CD4-positive, alpha-beta memory T cell (primary cell): Measurements from ENCODE around the gene ZGPAT. TPM values are rescaled to one million over a fixed set of nuclear protein-coding genes. Genes with fewer than 3 reads are reported as not detected.
A peak's percentile ranks its signal among the peaks of the same experiment; 100 is the strongest.

Source experiments
- CTCF ChIA-PET: fragments of 350-600 bp; sonication (Branson Sonifier 250); formaldehyde crosslinking; loops from one replicate; lab custom pipeline; 2021; ENCODE audit warnings: inconsistent platforms; ENCODE audit not compliant: partially characterized antibody; lab: Charles Lee
- POLR2A ChIA-PET: fragments of 350-600 bp; sonication (Branson Sonifier 250); formaldehyde crosslinking; loops from one replicate; lab custom pipeline; 2021; ENCODE audit not compliant: partially characterized antibody; lab: Charles Lee
- DNase-seq, 5 donors: peaks; one replicate each; pipeline versions ENCODE4 v3.0.0 to v3.0.0-alpha.2; 2020 to 2022; ENCODE audit warnings: mixed read lengths in 1 of 5
- H3K27ac ChIP-seq: one replicate; pipeline ENCODE4 v1.7.0; 2013; ENCODE audit warnings: low read depth, low read length
- H3K27me3 ChIP-seq: 2 replicates; pipeline ENCODE4 v1.7.0; 2013; ENCODE audit warnings: mild to moderate bottlenecking, low read length, moderate library complexity; ENCODE audit not compliant: insufficient read depth
- H3K36me3 ChIP-seq: 2 replicates; pipeline ENCODE4 v1.7.0; 2013; ENCODE audit warnings: mild to moderate bottlenecking, low read length, moderate library complexity; ENCODE audit not compliant: insufficient read depth
- H3K4me1 ChIP-seq: 2 replicates; pipeline ENCODE4 v1.7.0; 2013; ENCODE audit warnings: mild to moderate bottlenecking, low read length, moderate library complexity; ENCODE audit not compliant: insufficient read depth
- H3K4me3 ChIP-seq, 2 donors: one replicate each; pipeline ENCODE4 v1.7.0; 2013; ENCODE audit warnings: low read length in 2 of 2, mild to moderate bottlenecking in 1 of 2
- H3K9me3 ChIP-seq, 2 donors: one replicate each; pipeline ENCODE4 v1.7.0; 2013; ENCODE audit warnings: low read length in 2 of 2, control low read depth in 1 of 2; ENCODE audit not compliant: control insufficient read depth in 1 of 2
- H3K27ac Mint-ChIP-seq, 7 donors: one replicate each; pipeline ENCODE4 v1.8.0; 2020 to 2021; ENCODE audit warnings: mixed read lengths in 7 of 7, mild to moderate bottlenecking in 6 of 7, inconsistent platforms in 3 of 7, moderate library complexity in 3 of 7
- H3K27me3 Mint-ChIP-seq, 2 donors: one replicate each; pipeline ENCODE4 v1.8.0; 2020 to 2021; ENCODE audit warnings: mixed read lengths in 2 of 2
- H3K36me3 Mint-ChIP-seq, 2 donors: one replicate each; pipeline ENCODE4 v1.8.0; 2020 to 2021; ENCODE audit warnings: mixed read lengths in 2 of 2, inconsistent platforms in 1 of 2, mild to moderate bottlenecking in 1 of 2
- H3K4me1 Mint-ChIP-seq, 4 donors: one replicate each; pipeline ENCODE4 v1.8.0; 2020 to 2021; ENCODE audit warnings: mixed read lengths in 4 of 4, mild to moderate bottlenecking in 1 of 4
- H3K4me3 Mint-ChIP-seq, 8 donors: one replicate each; pipeline ENCODE4 v1.8.0; 2020 to 2021; ENCODE audit warnings: mixed read lengths in 8 of 8, mild to moderate bottlenecking in 7 of 8, moderate library complexity in 6 of 8, inconsistent platforms in 3 of 8
- H3K9me3 Mint-ChIP-seq, 8 donors: one replicate each; pipeline ENCODE4 v1.8.0; 2020 to 2021; ENCODE audit warnings: mixed read lengths in 8 of 8, mild to moderate bottlenecking in 5 of 8, inconsistent platforms in 3 of 8, moderate library complexity in 1 of 8
- intact Hi-C: fragments of 100-400 bp; cut with micrococcal nuclease; formaldehyde crosslinking; loops from one replicate; pipeline ENCODE4 v1.15.1; 2023
- polyA plus RNA-seq, 2 donors: library from polyadenylated mRNA; unstranded; fragments of 300-500 nt; fragmentation: Illumina TruSeq; gene quantifications; one replicate each; pipeline ENCODE4 v1.2.3, GENCODE V29; 2021
- total RNA-seq, 2 experiments: library from RNA; stranded (reverse); gene quantifications; one replicate each; pipeline ENCODE4 v1.2.3, GENCODE V29; 2021

The ZGPAT gene
- total and polyA plus RNA-seq, 4 experiments from 2014 or later, result 34.6 to 69.5 (median 53.5) TPM

DNA sequence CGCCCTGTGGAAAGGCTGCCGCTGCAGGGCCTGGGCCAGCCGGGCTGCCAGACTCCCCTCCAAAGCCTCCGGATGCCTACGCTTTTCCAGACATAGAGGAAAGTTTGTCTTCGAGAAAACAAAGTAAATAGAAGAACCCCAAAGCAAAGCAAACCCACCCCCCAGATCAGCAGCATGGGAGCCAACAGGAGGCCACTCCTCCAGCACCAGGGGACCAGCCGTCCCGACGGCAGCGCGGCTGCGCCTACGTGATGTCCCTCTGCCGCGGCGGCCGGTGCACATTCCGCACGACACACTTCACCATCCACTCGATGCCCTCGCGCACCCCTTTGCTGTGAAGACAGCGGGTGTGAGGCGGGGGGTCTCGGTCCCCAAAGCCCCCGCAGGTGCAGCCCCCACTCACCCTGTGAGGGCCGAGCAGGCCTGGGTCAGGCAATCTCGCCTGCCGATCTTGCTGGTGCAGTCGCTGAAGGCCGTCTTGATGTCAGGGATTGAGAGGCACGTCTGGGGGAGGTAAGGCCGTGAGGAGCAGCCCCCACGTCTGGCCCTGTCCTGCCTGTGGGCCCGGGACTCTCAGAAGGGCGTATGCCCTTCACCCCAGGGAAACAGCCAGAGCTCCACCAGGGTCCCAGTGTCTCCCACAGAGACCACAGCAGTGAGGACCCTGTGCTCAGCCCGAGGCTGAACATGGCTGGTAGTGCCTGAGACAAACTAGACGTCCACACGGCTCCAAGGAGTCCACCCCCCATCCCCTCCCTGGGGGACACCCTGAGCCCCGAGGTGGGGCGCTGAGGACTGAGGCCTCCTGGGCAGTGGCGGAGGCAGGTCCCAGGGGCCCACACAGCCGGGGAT is 7.4 kb upstream of the ZGPAT start:
- CTCF ChIA-PET, result no interaction called here
- peak in 1 of 5 donors; percentile 19 for DNase-seq
- no peaks in the 10 kb centered on the region for H3K27me3 ChIP-seq

GRCh38 chr20:63701051-63701328 is 6.8 kb upstream of the ZGPAT start:
- POLR2A ChIA-PET, result interaction anchor here (1.1 to 2.1 kb wide), 3 partner anchors 33 to 38 kb away, joined by 3 to 8 read pairs (median 4); partner anchors contain the start of genes LIME1 and SLC2A4RG
- CTCF ChIA-PET, result no interaction called here

More for the DNA sequence above, 7.4 kb upstream of the ZGPAT start:
- H3K4me1 ChIP-seq, result peaks cover 47% of the 10 kb centered on the region
- Mint-ChIP-seq H3K4me1 (peaks cover 7 to 42% (median 17%) of the 10 kb centered on the region in 4 donors), H3K27ac (no peak overlapping the region), H3K9me3 (peaks cover 0 to 1% (median 0%) of the 10 kb centered on the region in 8 donors), H3K4me3 (no peak overlapping the region), H3K27me3 (no peaks in the 10 kb centered on the region), H3K36me3 (peaks cover 0 to 15% of the 10 kb centered on the region in 2 donors)
- intact Hi-C loops, result no loop called here
- no peak overlapping the region for H3K4me3 ChIP-seq
- H3K9me3 ChIP-seq, result no peaks in the 10 kb centered on the region
- H3K36me3 ChIP-seq, result peaks cover 20% of the 10 kb centered on the region
- H3K27ac ChIP-seq, result no peak overlapping the region
- POLR2A ChIA-PET, result interaction anchor here (0.5 to 2.1 kb wide), 4 partner anchors 27 to 39 kb away, joined by 3 to 8 read pairs (median 4); partner anchors contain the start of genes LIME1 and SLC2A4RG

GRCh38 chr20:63701329-63702035 is 6.4 kb upstream of the ZGPAT start:
- intact Hi-C loops, result no loop called here
- H3K4me1 ChIP-seq, result peaks cover 49% of the 10 kb centered on the region
- no peaks in the 10 kb centered on the region for H3K27me3 Mint-ChIP-seq
- DNase-seq, result peak in 1 of 5 donors; percentile 30
- H3K9me3 ChIP-seq, result no peaks in the 10 kb centered on the region
- no peaks in the 10 kb centered on the region for H3K27me3 ChIP-seq
- peak overlapping the region in 1 of 7 donors; percentile 75 for H3K27ac Mint-ChIP-seq
- no peak overlapping the region for H3K4me3 ChIP-seq
- peaks cover 7 to 50% (median 15%) of the 10 kb centered on the region in 4 donors for H3K4me1 Mint-ChIP-seq
- H3K9me3 Mint-ChIP-seq, result peaks cover 0 to 1% (median 0%) of the 10 kb centered on the region in 8 donors
- H3K36me3 Mint-ChIP-seq, result peaks cover 3 to 23% of the 10 kb centered on the region in 2 donors
- H3K4me3 Mint-ChIP-seq, result peak overlapping the region in 1 of 8 donors; percentile 35
- ChIA-PET CTCF (no interaction called here), POLR2A (interaction anchor here (1.1 to 2.1 kb wide), 3 partner anchors 32 to 37 kb away, joined by 3 to 8 read pairs (median 4); partner anchors contain the start of genes LIME1 and SLC2A4RG)
- H3K36me3 ChIP-seq, result peaks cover 31% of the 10 kb centered on the region
- H3K27ac ChIP-seq, result no peak overlapping the region

More at GRCh38 chr20:63701051-63701328, 6.8 kb upstream of the ZGPAT start:
- H3K4me1 ChIP-seq, result peaks cover 49% of the 10 kb centered on the region
- peak overlapping the region in 1 of 8 donors; percentile 35 for H3K4me3 Mint-ChIP-seq
- DNase-seq, result no peak
- H3K9me3 Mint-ChIP-seq, result peaks cover 0 to 1% (median 0%) of the 10 kb centered on the region in 8 donors
- intact Hi-C loops, result no loop called here
- H3K27ac ChIP-seq, result no peak overlapping the region
- no peak overlapping the region for H3K27ac Mint-ChIP-seq
- peaks cover 7 to 48% (median 17%) of the 10 kb centered on the region in 4 donors for H3K4me1 Mint-ChIP-seq
- no peaks in the 10 kb centered on the region for H3K9me3 ChIP-seq
- no peaks in the 10 kb centered on the region for H3K27me3 ChIP-seq
- H3K4me3 ChIP-seq, result no peak overlapping the region
- peaks cover 2 to 21% of the 10 kb centered on the region in 2 donors for H3K36me3 Mint-ChIP-seq
- peaks cover 26% of the 10 kb centered on the region for H3K36me3 ChIP-seq
- no peaks in the 10 kb centered on the region for H3K27me3 Mint-ChIP-seq

DNA sequence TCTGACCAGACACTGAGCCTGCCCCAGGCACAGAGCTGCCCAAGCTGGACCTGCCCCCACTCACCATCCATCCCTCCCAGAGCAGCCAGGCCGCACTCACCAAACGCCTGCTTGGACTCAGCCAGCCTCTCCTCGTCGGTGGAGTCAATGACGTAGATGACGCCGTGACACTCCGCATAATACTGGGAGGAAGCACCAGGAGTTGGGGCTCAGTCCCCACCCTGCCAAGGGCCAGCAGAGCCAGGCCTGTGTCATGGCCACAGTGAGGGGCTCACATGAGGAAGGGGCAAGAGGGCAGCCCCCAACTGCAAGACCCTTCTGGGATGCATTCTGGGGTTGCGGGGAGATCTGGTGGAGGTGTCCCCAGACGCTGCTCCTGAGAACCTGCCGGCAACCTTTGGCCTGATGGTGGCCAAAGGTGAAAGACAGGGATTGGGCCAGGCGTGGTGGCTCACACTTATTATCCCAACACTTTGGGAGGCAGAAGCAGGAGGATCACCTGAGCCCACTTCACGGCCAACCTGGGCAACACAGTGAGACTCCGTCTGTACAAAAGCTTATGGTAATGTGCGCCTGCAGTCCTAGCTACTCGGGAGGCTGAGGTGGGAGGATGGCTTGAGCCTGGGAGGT is 5.7 kb upstream of the ZGPAT start:
- H3K27me3 ChIP-seq, result no peaks in the 10 kb centered on the region
- H3K4me1 Mint-ChIP-seq, result peaks cover 11 to 51% (median 18%) of the 10 kb centered on the region in 4 donors
- DNase-seq, result no peak
- intact Hi-C loops, result no loop called here
- peak overlapping the region in 3 of 7 donors; percentile 37 to 51 (median 48) for H3K27ac Mint-ChIP-seq
- peaks cover 32% of the 10 kb centered on the region for H3K36me3 ChIP-seq
- peaks cover 49% of the 10 kb centered on the region for H3K4me1 ChIP-seq
- H3K9me3 ChIP-seq, result no peaks in the 10 kb centered on the region
- POLR2A ChIA-PET, result interaction anchor here (1.1 to 2.1 kb wide), 3 partner anchors 14 to 37 kb away, joined by 3 to 8 read pairs (median 3); partner anchors contain the start of gene SLC2A4RG
- CTCF ChIA-PET, result no interaction called here
- peaks cover 0 to 1% (median 0%) of the 10 kb centered on the region in 8 donors for H3K9me3 Mint-ChIP-seq
- H3K4me3 Mint-ChIP-seq, result peak overlapping the region in 1 of 8 donors; percentile 54
- H3K27me3 Mint-ChIP-seq, result no peaks in the 10 kb centered on the region
- no peak overlapping the region for H3K4me3 ChIP-seq
- H3K27ac ChIP-seq, result no peak overlapping the region
- peaks cover 8 to 29% of the 10 kb centered on the region in 2 donors for H3K36me3 Mint-ChIP-seq

DNA sequence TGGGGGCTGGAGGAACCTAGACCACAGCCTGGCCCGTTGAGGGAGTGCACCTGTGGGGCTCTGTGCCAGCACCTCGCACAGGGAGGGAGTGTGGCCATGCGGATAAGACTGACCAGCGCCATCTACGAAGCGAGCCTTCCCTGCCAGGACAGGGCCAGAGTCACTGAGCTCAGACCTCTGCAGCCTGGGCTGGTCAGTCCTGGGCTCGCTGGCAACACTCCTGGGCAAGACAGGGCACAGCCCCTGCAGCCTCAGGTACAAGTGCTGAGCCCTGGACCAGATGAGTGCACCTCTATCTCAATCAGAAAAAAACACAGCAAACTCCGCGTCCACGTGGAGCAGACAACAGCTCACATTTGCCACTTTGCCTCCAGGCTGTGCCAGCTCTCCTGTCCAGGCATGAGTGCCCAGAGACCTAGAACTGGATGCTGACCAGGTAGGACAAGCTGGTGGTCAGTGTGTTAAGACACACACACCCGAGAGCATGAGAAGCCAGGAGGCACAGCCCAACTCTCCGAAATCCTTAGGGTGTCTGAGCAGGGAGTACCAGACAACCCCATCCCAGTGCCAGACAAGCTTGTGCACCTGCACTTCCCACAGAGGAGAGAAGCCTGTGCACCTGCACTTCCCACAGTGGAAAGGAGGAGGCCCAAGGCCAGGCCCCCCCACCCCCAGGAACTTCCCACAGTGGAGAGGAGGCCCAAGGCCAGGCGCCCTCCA is 4.9 kb upstream of the ZGPAT start:
- peaks cover 8 to 30% of the 10 kb centered on the region in 2 donors for H3K36me3 Mint-ChIP-seq
- ChIA-PET CTCF (no interaction called here), POLR2A (interaction anchor here (0.9 to 2.1 kb wide), 3 partner anchors 15 to 36 kb away, joined by 3 to 8 read pairs (median 5); partner anchors contain the start of genes LIME1 and SLC2A4RG)
- peaks cover 9 to 44% (median 18%) of the 10 kb centered on the region in 4 donors for H3K4me1 Mint-ChIP-seq
- Histone ChIP-seq H3K9me3 (no peaks in the 10 kb centered on the region), H3K4me3 (no peak overlapping the region), H3K4me1 (peaks cover 41% of the 10 kb centered on the region), H3K27me3 (no peaks in the 10 kb centered on the region), H3K27ac (no peak overlapping the region), H3K36me3 (peaks cover 32% of the 10 kb centered on the region)
- H3K27me3 Mint-ChIP-seq, result no peaks in the 10 kb centered on the region
- peaks cover 0 to 1% (median 0%) of the 10 kb centered on the region in 8 donors for H3K9me3 Mint-ChIP-seq
- DNase-seq, result peak in 1 of 5 donors; percentile 19
- H3K27ac Mint-ChIP-seq, result peak overlapping the region in 2 of 7 donors; percentile 35 to 43
- H3K4me3 Mint-ChIP-seq, result no peak overlapping the region
- intact Hi-C loops, result no loop called here

GRCh38 chr20:63703471-63703975 is 4.3 kb upstream of the ZGPAT start:
- Mint-ChIP-seq H3K27me3 (no peaks in the 10 kb centered on the region), H3K27ac (no peak overlapping the region), H3K4me3 (no peak overlapping the region), H3K36me3 (peaks cover 8 to 33% of the 10 kb centered on the region in 2 donors), H3K9me3 (peaks cover 0 to 1% (median 0%) of the 10 kb centered on the region in 8 donors), H3K4me1 (peaks cover 9 to 43% (median 19%) of the 10 kb centered on the region in 4 donors)
- Histone ChIP-seq H3K36me3 (peaks cover 32% of the 10 kb centered on the region), H3K4me3 (no peak overlapping the region), H3K4me1 (peaks cover 40% of the 10 kb centered on the region), H3K9me3 (no peaks in the 10 kb centered on the region), H3K27me3 (no peaks in the 10 kb centered on the region), H3K27ac (no peak overlapping the region)
- POLR2A ChIA-PET, result interaction anchor here (0.9 to 1.5 kb wide), 4 partner anchors 16 to 37 kb away, joined by 3 to 6 read pairs (median 4); partner anchors contain the start of gene LIME1
- peak in 1 of 5 donors; percentile 26 for DNase-seq
- intact Hi-C loops, result no loop called here
- CTCF ChIA-PET, result interaction anchor here (1.0 kb wide), 1 partner anchor 166 kb away, joined by 3 read pairs; the partner anchor contains the start of gene PTK6
